Endothelial cell of umbilical vein (primary cell): Measurements from ENCODE around the gene FCGBP. TPM values are rescaled to one million over a fixed set of nuclear protein-coding genes. Genes with fewer than 3 reads are reported as not detected.

ENCODE experiments used
- BruUV-seq: library from RNA; stranded (reverse); fragments of 400-500 nt; replicated peaks from 2 replicates; lab custom pipeline; 2021; lab: Mats Ljungman, UMichigan
- CTCF ChIA-PET: fragments of 300-600, 350-600 bp; sonication (Branson Sonifier 250); formaldehyde crosslinking; loops from one replicate; lab custom pipeline; 2021; ENCODE audit warnings: antibody characterized with exemption, inconsistent platforms; lab: Charles Lee
- POLR2A ChIA-PET: fragments of 300-600, 350-600 bp; sonication (Branson Sonifier 250); formaldehyde crosslinking; loops from one replicate; lab custom pipeline; 2021; ENCODE audit warnings: antibody characterized with exemption, inconsistent platforms; lab: Charles Lee
- DNase-seq: peaks from one replicate; pipeline ENCODE4 v3.0.0-alpha.2; 2011; ENCODE audit warnings: low read depth, low spot score
- FAIRE-seq: peaks from 2 replicates; lab custom pipeline; 2011; peaks lifted over from hg19 to GRCh38; lab: Jason Lieb, UNC
- H2AFZ ChIP-seq: 2 replicates; pipeline ENCODE4 v1.6.0; 2012; ENCODE audit warnings: low read depth, low read length, control low read depth, inconsistent platforms
- H3K27ac ChIP-seq: 2 replicates; pipeline ENCODE4 v1.5.1; 2011; ENCODE audit warnings: low read depth, mild to moderate bottlenecking, control low read depth, low read length, moderate library complexity; ENCODE audit not compliant: insufficient read depth
- H3K27me3 ChIP-seq, 2 experiments: 2 replicates each; pipeline versions ENCODE4 v1.6.0 to v1.6.1; 2011; ENCODE audit warnings: low read length in 2 of 2, mixed read lengths in 1 of 2; ENCODE audit not compliant: control insufficient read depth in 2 of 2, insufficient read depth in 2 of 2
- H3K36me3 ChIP-seq, 2 experiments: 2 replicates in 1 of 2; 3 replicates in 1 of 2; pipeline ENCODE4 v1.5.1; 2011; ENCODE audit warnings: low read length in 2 of 2, mild to moderate bottlenecking in 1 of 2, moderate library complexity in 1 of 2; ENCODE audit not compliant: control insufficient read depth in 2 of 2, insufficient read depth in 2 of 2; ENCODE audit errors: extremely low read depth in 1 of 2
- H3K4me1 ChIP-seq: 3 replicates; pipeline ENCODE4 v1.5.1; 2011; ENCODE audit warnings: mild to moderate bottlenecking, low read length; ENCODE audit not compliant: control insufficient read depth, insufficient read depth; ENCODE audit errors: extremely low read depth
- H3K4me2 ChIP-seq: 2 replicates; pipeline ENCODE4 v1.6.1; 2011; ENCODE audit warnings: low read length, control low read depth, mixed read lengths; ENCODE audit not compliant: insufficient read depth
- H3K4me3 ChIP-seq, 3 experiments: fragments of 200-600 bp in 1 of 3; sonication (generic), shearing (Covaris generic) in 1 of 3; replicated peaks in 1 of 3; 2 replicates each; pipeline ENCODE4 v1.5.1; 2011 to 2016; ENCODE audit warnings: control low read depth in 3 of 3, low read length in 3 of 3, mild to moderate bottlenecking in 2 of 3, inconsistent platforms in 1 of 3, low read depth in 1 of 3, moderate library complexity in 1 of 3; ENCODE audit not compliant: insufficient read depth in 1 of 3
- H3K79me2 ChIP-seq: 2 replicates; pipeline ENCODE4 v1.6.0; 2012; ENCODE audit warnings: low read length, inconsistent platforms; ENCODE audit not compliant: control insufficient read depth, insufficient read depth
- H3K9ac ChIP-seq: replicated peaks from 2 replicates; pipeline ENCODE3; 2011; ENCODE audit warnings: low read length, control low read depth; ENCODE audit not compliant: insufficient read depth; ENCODE audit errors: extremely low read depth
- H3K9me1 ChIP-seq: replicated peaks from 3 replicates; pipeline ENCODE4 v1.6.0; 2011; ENCODE audit warnings: mild to moderate bottlenecking, low read length; ENCODE audit not compliant: control insufficient read depth, insufficient read depth; ENCODE audit errors: extremely low read depth
- H3K9me3 ChIP-seq: replicated peaks from 2 replicates; pipeline ENCODE4 v1.5.1; 2012; ENCODE audit warnings: low read length, inconsistent platforms; ENCODE audit not compliant: control insufficient read depth, insufficient read depth
- H4K20me1 ChIP-seq: replicated peaks from 2 replicates; pipeline ENCODE3; 2011; ENCODE audit warnings: mild to moderate bottlenecking, low read length; ENCODE audit not compliant: control insufficient read depth, insufficient read depth; ENCODE audit errors: extremely low read depth
- EZH2 ChIP-seq: IDR thresholded peaks from 2 replicates; pipeline ENCODE4 v1.6.1; 2012; ENCODE audit warnings: borderline replicate concordance, low read depth, mild to moderate bottlenecking, moderate library complexity, low read length, inconsistent platforms; ENCODE audit not compliant: severe bottlenecking
- FOS ChIP-seq: IDR thresholded peaks from 2 replicates; pipeline ENCODE4 v1.6.1; 2011; ENCODE audit warnings: mild to moderate bottlenecking, low read length, moderate library complexity, borderline replicate concordance; ENCODE audit not compliant: insufficient read depth
- GATA2 ChIP-seq: IDR thresholded peaks from 2 replicates; pipeline ENCODE4 v1.7.0; 2011; ENCODE audit warnings: low read depth, mild to moderate bottlenecking, moderate library complexity, mixed read lengths, low read length; ENCODE audit not compliant: insufficient read length, insufficient read depth
- JUN ChIP-seq: IDR thresholded peaks from 2 replicates; pipeline ENCODE4 v1.6.1; 2011; ENCODE audit warnings: borderline replicate concordance, low read depth; ENCODE audit not compliant: insufficient read length, insufficient read depth
- MYC ChIP-seq: IDR thresholded peaks from one replicate; pipeline ENCODE4 v1.6.1; 2011; ENCODE audit warnings: mild to moderate bottlenecking, low read depth, low read length
- POLR2A ChIP-seq: IDR thresholded peaks from 2 replicates; pipeline ENCODE4 v1.6.1; 2012; ENCODE audit warnings: low read depth, mild to moderate bottlenecking, control low read depth, low read length
- POLR2AphosphoS5 ChIP-seq: IDR thresholded peaks from 2 replicates; pipeline ENCODE4 v1.6.1; 2012; ENCODE audit warnings: low read depth, mild to moderate bottlenecking, control low read depth, low read length, moderate library complexity; ENCODE audit not compliant: insufficient read depth
- dilution Hi-C: fragments of 300-500 bp; cut with MboI; formaldehyde crosslinking; loops from one replicate; pipeline ENCODE4 v1.15.0; 2019; ENCODE audit warnings: low sequenced_read_pairs; ENCODE audit not compliant: extremely low pct_ligation_motif_present
- intact Hi-C: fragments of 100-400 bp; cut with micrococcal nuclease; formaldehyde crosslinking; loops from one replicate; pipeline ENCODE4 v1.10.0; 2022
- polyA plus RNA-seq, 4 experiments: library from polyadenylated mRNA; depleted of rRNA in 3 of 4; stranded (reverse) in 3 of 4; unstranded in 1 of 4; fragments of >200 nt; gene quantifications; 2 replicates each; pipeline versions ENCODE4 v1.2.1 to v1.2.3, GENCODE V29; 2011 to 2012; ENCODE audit warnings: missing spikeins in 1 of 4
- total RNA-seq: library from RNA; stranded (reverse); gene quantifications from 2 replicates; pipeline ENCODE4 v1.2.3, GENCODE V29; 2021
- TF ChIP-seq, protein P1 (sequence below), 2 donors: IDR thresholded peaks; 1 replicate in 1 of 2; 2 replicates in 1 of 2; pipeline ENCODE4 v1.5.1; 2011; ENCODE audit warnings: low read length in 2 of 2, mild to moderate bottlenecking in 2 of 2, moderate library complexity in 2 of 2, control low read depth in 1 of 2, inconsistent platforms in 1 of 2, low read depth in 1 of 2; ENCODE audit not compliant: insufficient read depth in 1 of 2; ENCODE audit errors: extremely low read depth in 1 of 2
- TF ChIP-seq, protein P2 (sequence below): IDR thresholded peaks from 2 replicates; pipeline ENCODE4 v1.6.1; 2011; ENCODE audit not compliant: insufficient read depth, insufficient read length

FCGBP gene
- total and polyA plus RNA-seq, 2 donors (not counting 3 experiments of a cell fraction or from before 2014, with no cell fraction given) = 0.01 TPM; not detected in 1

DNA sequence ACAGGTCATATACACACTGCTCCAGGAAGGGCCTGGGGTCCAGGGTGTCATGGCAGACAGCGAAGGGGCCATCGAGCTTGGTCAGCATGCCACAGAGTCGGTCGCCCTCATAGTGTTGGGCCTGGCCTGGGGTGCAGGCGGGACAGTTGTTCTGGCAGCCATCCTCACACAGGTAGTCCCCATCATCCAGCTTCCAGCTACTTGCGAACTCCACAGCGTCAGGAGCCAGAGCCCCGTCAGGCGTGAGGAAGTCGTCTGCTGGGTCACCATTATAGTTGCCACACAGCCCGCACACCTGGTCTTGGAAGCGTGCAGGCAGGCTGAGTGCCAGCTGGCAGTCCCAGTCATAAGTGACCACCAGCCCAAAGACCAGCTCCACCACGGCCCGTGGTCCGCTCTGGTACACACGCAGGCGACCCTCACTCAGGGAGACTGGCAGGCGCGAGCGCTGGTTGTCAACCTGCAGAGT lies 16.2 kb downstream of the FCGBP start:
- no peak overlapping the region for H3K9ac ChIP-seq
- no peaks in the 10 kb centered on the region for H3K36me3 ChIP-seq
- ChIA-PET POLR2A (no interaction called here), CTCF (interaction anchor here (1.1 kb wide), 1 partner anchor 52 kb away, joined by 4 read pairs; no protein-coding TSS in a partner anchor)
- peaks cover 0 to 1% of the 10 kb centered on the region in 2 experiments for H3K27me3 ChIP-seq
- no peak overlapping the region for H3K27ac ChIP-seq
- BruUV-seq = no TSS peak
- no peaks in the 10 kb centered on the region for H4K20me1 ChIP-seq
- TF ChIP-seq POLR2AphosphoS5 = no peak
- TF ChIP-seq JUN = no peak
- TF ChIP-seq GATA2 = no peak
- no peak for TF ChIP-seq POLR2A
- H3K4me2 ChIP-seq = no peak overlapping the region
- H3K9me3 ChIP-seq = no peaks in the 10 kb centered on the region
- dilution Hi-C loops (no loop called here), intact Hi-C loops (no loop called here)
- FAIRE-seq (no peak), DNase-seq (no peak)
- H3K4me1 ChIP-seq = no peaks in the 10 kb centered on the region
- H3K9me1 ChIP-seq = no peaks in the 10 kb centered on the region
- H2AFZ ChIP-seq = no peak overlapping the region
- H3K79me2 ChIP-seq = no peaks in the 10 kb centered on the region
- no peak overlapping the region for H3K4me3 ChIP-seq

DNA sequence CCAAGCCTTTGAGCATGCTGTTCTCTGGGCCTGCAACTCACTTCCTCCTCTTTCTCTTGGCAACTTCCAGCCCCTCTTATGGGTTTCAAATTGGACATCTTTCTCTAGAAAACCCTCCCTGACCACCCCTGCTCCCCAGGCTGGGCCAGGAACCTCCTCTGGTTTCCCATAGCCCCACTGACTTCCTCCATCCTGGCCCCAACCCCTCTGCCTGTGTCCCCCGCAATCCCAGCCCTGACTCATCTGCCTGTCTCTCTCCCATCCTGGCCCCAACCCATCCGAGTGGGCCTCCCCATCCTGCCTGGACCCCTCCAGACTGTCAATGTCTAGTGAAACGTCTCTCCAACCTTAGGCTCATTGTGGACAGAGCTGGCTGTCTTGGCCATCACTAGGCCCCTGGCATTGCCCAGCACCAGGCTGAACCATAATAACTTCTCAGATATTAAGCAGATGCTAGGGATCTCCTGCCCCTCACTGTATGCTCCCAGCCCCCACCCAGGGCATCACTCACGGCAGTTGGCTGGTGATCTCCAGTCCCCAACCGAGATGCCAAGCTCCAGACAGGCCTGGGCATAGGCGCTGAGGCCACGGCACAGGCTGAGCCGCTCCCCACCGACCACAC lies 16.8 kb downstream of the FCGBP start:
- Histone ChIP-seq H3K9ac (no peak overlapping the region), H3K79me2 (no peaks in the 10 kb centered on the region), H3K36me3 (no peaks in the 10 kb centered on the region), H3K4me3 (no peak overlapping the region), H3K9me1 (no peaks in the 10 kb centered on the region), H3K27ac (no peak overlapping the region), H3K9me3 (no peaks in the 10 kb centered on the region), H2AFZ (no peak overlapping the region), H4K20me1 (no peaks in the 10 kb centered on the region), H3K4me1 (no peaks in the 10 kb centered on the region), H3K4me2 (no peak overlapping the region), H3K27me3 (peaks cover 0 to 1% of the 10 kb centered on the region in 2 experiments)
- FAIRE-seq (no peak), DNase-seq (no peak)
- BruUV-seq = no TSS peak
- TF ChIP-seq GATA2 = no peak
- no peak for TF ChIP-seq POLR2A
- TF ChIP-seq EZH2 = no peak
- TF ChIP-seq, protein P1, sequence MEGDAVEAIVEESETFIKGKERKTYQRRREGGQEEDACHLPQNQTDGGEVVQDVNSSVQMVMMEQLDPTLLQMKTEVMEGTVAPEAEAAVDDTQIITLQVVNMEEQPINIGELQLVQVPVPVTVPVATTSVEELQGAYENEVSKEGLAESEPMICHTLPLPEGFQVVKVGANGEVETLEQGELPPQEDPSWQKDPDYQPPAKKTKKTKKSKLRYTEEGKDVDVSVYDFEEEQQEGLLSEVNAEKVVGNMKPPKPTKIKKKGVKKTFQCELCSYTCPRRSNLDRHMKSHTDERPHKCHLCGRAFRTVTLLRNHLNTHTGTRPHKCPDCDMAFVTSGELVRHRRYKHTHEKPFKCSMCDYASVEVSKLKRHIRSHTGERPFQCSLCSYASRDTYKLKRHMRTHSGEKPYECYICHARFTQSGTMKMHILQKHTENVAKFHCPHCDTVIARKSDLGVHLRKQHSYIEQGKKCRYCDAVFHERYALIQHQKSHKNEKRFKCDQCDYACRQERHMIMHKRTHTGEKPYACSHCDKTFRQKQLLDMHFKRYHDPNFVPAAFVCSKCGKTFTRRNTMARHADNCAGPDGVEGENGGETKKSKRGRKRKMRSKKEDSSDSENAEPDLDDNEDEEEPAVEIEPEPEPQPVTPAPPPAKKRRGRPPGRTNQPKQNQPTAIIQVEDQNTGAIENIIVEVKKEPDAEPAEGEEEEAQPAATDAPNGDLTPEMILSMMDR (IDR thresholded peaks at IDR 0.05; ENCODE audit: extremely low read depth in 1 of 2, insufficient read depth in 1 of 2, low read depth in 1 of 2, low read length in 2 of 2) = no peak
- no peak for TF ChIP-seq MYC
- no peak for TF ChIP-seq POLR2AphosphoS5
- TF ChIP-seq, protein P2, sequence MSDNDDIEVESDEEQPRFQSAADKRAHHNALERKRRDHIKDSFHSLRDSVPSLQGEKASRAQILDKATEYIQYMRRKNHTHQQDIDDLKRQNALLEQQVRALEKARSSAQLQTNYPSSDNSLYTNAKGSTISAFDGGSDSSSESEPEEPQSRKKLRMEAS = no peak
- no peak for TF ChIP-seq FOS
- no peak for TF ChIP-seq JUN
- ChIA-PET POLR2A (no interaction called here), CTCF (no interaction called here)
- dilution Hi-C loops = no loop called here
- intact Hi-C loops = no loop called here
